ENCODE measurements around the gene PLCL1.

Gene PLCL1

DNA sequence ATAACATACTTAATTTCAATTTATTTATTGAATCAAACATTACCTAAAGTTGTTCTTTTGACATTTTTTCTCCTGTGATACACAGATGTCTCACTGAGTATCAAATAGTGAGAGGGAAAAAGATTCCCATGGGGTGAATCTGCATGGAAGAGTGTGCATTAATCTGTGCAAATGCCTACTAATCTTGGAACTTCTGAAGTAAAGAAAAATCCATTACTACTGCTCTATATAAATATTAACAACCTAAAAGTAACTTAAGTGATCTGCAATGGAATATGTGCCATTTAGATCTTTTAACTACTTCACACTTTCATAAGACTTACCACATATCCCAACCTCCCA lies 125.5 kb downstream of the PLCL1 start:
- no peaks in the 10 kb centered on the region for H3K4me1 ChIP-seq
- H3K4me3 ChIP-seq: no peak overlapping the region
- no peaks in the 10 kb centered on the region for H4K20me1 ChIP-seq
- H3K36me3 ChIP-seq: no peaks in the 10 kb centered on the region
- no peaks in the 10 kb centered on the region for H3K27me3 ChIP-seq
- TF ChIP-seq Cebpa-rat (IDR thresholded peaks at IDR 0.05): no peak
- H3K27ac ChIP-seq: no peak overlapping the region
- no peak overlapping the region for H3K9ac ChIP-seq
- no peak overlapping the region for H3K4me2 ChIP-seq
- no peaks in the 10 kb centered on the region for H3K9me3 ChIP-seq (replicated peaks in 1 of 11)

GRCh38 chr2:197930570-197931278 lies 126.3 kb downstream of the PLCL1 start:
- H3K9me3 ChIP-seq (replicated peaks in 1 of 11): no peaks in the 10 kb centered on the region
- TF ChIP-seq Cebpa-rat (IDR thresholded peaks at IDR 0.05): no peak
- no peak overlapping the region for H3K4me2 ChIP-seq
- no peak overlapping the region for H3K4me3 ChIP-seq
- H3K27ac ChIP-seq: no peak overlapping the region
- no peaks in the 10 kb centered on the region for H3K27me3 ChIP-seq
- H3K36me3 ChIP-seq: no peaks in the 10 kb centered on the region
- no peaks in the 10 kb centered on the region for H4K20me1 ChIP-seq
- H3K4me1 ChIP-seq: no peaks in the 10 kb centered on the region
- H3K9ac ChIP-seq: no peak overlapping the region

GRCh38 chr2:197931661-197932312 lies 127.4 kb downstream of the PLCL1 start:
- Histone ChIP-seq H3K4me1 (no peaks in the 10 kb centered on the region), H4K20me1 (no peaks in the 10 kb centered on the region), H3K9me3 (replicated peaks in 1 of 11) (no peaks in the 10 kb centered on the region), H3K36me3 (no peaks in the 10 kb centered on the region), H3K4me3 (no peak overlapping the region), H3K27ac (no peak overlapping the region), H3K4me2 (no peak overlapping the region), H3K9ac (no peak overlapping the region), H3K27me3 (no peaks in the 10 kb centered on the region)
- TF ChIP-seq Cebpa-rat (IDR thresholded peaks at IDR 0.05): no peak

- Histone ChIP-seq H3K9me3 (replicated peaks in 1 of 11) (no peaks in the 10 kb centered on the region), H3K4me1 (no peaks in the 10 kb centered on the region), H4K20me1 (no peaks in the 10 kb centered on the region), H3K27ac (no peak overlapping the region), H3K4me2 (no peak overlapping the region), H3K27me3 (no peaks in the 10 kb centered on the region), H3K4me3 (no peak overlapping the region), H3K9ac (no peak overlapping the region), H3K36me3 (no peaks in the 10 kb centered on the region)
- TF ChIP-seq Cebpa-rat (IDR thresholded peaks at IDR 0.05): no peak
Measured at GRCh38 chr2:197932374-197932773, 128.0 kb downstream of the PLCL1 start.

DNA sequence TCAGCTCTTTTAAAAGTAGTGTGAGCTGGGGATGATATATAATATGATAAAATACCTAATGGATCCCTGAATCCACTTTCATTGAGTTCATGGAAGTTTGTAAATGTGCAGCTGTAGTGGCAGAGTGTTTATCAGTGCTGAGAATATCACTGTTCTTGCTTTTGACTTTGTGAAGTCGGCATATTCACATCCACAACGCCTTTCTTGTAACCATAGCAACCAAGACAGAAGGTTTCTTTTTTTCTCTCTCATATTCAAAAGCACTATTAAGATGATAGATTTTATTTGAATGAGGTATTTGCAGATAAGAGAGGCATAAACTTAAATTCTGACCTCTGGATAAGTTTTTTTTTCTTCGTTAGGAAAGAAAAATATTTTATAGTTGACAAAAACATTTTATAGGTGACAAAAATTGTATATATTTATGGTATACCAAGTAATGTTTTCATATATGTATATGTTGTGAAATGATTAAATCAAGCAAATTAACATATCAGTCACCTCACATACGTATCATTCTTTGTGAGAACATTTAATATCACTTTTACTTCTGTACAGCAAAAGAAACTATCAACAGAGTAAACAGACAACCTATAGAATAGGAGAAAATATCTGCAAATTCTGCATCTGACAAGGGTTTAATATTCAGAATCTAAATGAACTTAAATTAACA lies 130.0 kb downstream of the PLCL1 start:
- no peaks in the 10 kb centered on the region for H3K36me3 ChIP-seq
- H3K4me3 ChIP-seq: no peak overlapping the region
- H3K9me3 ChIP-seq (replicated peaks in 1 of 11): no peaks in the 10 kb centered on the region
- H3K9ac ChIP-seq: no peak overlapping the region
- no peaks in the 10 kb centered on the region for H4K20me1 ChIP-seq
- H3K27ac ChIP-seq: no peak overlapping the region
- TF ChIP-seq Cebpa-rat (IDR thresholded peaks at IDR 0.05): no peak
- H3K27me3 ChIP-seq: no peaks in the 10 kb centered on the region
- H3K4me2 ChIP-seq: no peak overlapping the region
- no peaks in the 10 kb centered on the region for H3K4me1 ChIP-seq

- Histone ChIP-seq H3K4me1 (no peaks in the 10 kb centered on the region), H3K4me2 (no peak overlapping the region), H3K4me3 (no peak overlapping the region), H3K27ac (no peak overlapping the region), H4K20me1 (no peaks in the 10 kb centered on the region), H3K9ac (no peak overlapping the region), H3K36me3 (no peaks in the 10 kb centered on the region), H3K9me3 (replicated peaks in 1 of 11) (no peaks in the 10 kb centered on the region), H3K27me3 (no peaks in the 10 kb centered on the region)
- TF ChIP-seq Cebpa-rat (IDR thresholded peaks at IDR 0.05): no peak
Measured at GRCh38 chr2:197934934-197935289, 130.5 kb downstream of the PLCL1 start.

DNA sequence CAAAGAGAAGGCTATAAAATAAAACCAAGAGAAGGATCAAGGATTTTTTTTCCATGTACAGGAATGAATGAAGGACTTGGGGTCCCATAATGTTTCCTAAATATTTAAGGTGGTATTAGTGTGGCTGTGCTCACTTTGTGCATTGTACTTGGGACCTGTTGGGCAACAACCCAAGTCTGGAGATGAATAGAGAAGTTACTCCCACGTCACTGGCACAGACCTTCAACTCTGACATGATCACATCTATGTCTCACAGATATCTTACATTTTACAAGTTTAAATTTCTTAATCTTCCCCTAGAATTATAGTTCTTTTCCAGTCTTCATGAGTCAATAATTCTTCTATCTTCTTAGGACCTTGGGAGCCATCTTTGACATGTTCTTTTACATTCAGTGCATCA lies 133.4 kb downstream of the PLCL1 start:
- Histone ChIP-seq H3K9me3 (replicated peaks in 1 of 11) (no peaks in the 10 kb centered on the region), H3K36me3 (no peaks in the 10 kb centered on the region), H3K4me2 (no peak overlapping the region), H4K20me1 (no peaks in the 10 kb centered on the region), H3K4me1 (no peaks in the 10 kb centered on the region), H3K27ac (no peak overlapping the region), H3K9ac (no peak overlapping the region), H3K27me3 (no peaks in the 10 kb centered on the region), H3K4me3 (no peak overlapping the region)
- no peak for TF ChIP-seq Cebpa-rat (IDR thresholded peaks at IDR 0.05)

DNA sequence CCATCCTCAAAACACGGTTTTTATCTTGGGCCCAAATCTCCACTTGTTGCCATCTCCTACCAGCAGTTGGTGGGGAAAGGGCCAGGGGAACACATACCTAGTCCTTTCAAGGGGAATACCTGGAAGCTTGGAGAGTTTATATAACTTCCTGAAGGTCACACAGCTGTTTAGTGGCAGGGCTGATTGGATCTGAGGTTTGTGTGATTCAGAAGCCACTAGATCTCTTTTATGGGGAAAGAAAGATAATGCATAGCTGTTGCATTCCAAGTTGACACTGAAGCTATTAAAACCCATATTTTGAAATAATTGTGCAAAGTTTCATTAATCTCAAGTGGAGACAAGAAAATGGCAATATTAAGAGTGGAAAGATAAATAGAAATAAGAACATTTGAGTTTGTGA lies 134.2 kb downstream of the PLCL1 start:
- Histone ChIP-seq H3K27me3 (no peaks in the 10 kb centered on the region), H3K27ac (no peak overlapping the region), H3K4me2 (no peak overlapping the region), H4K20me1 (no peaks in the 10 kb centered on the region), H3K9me3 (replicated peaks in 1 of 11) (no peaks in the 10 kb centered on the region), H3K4me3 (no peak overlapping the region), H3K4me1 (no peaks in the 10 kb centered on the region), H3K36me3 (no peaks in the 10 kb centered on the region), H3K9ac (no peak overlapping the region)
- TF ChIP-seq Cebpa-rat (IDR thresholded peaks at IDR 0.05): no peak

GRCh38 chr2:197939787-197940186 lies 135.4 kb downstream of the PLCL1 start:
- Histone ChIP-seq H3K27me3 (no peaks in the 10 kb centered on the region), H3K4me2 (no peak overlapping the region), H3K9ac (no peak overlapping the region), H4K20me1 (no peaks in the 10 kb centered on the region), H3K4me1 (no peaks in the 10 kb centered on the region; a peak in 1 of 20 replicates), H3K4me3 (no peak overlapping the region), H3K9me3 (replicated peaks in 1 of 11) (no peaks in the 10 kb centered on the region), H3K27ac (no peak overlapping the region), H3K36me3 (no peaks in the 10 kb centered on the region)
- no peak for TF ChIP-seq Cebpa-rat (IDR thresholded peaks at IDR 0.05)

DNA sequence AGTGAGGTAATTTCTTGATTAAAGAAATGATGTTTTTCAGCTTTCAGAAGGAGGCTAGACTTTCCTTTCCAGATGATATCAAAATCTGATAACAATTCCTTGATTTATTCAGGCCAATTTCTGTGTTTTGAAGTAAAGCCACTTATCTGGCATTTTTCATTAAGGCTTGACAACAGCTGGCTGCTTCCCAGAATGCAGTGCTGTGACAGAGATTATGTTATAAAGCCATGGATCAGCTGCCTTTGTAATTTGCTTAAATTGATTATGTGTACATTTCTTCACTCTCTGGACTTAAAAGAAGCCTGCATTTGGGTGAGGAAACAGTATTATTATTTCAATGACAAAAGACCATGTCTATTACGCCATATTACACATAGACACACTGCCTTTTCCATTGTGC lies 136.0 kb downstream of the PLCL1 start:
- H4K20me1 ChIP-seq: no peaks in the 10 kb centered on the region
- no peak overlapping the region for H3K4me3 ChIP-seq
- TF ChIP-seq Cebpa-rat (IDR thresholded peaks at IDR 0.05): no peak
- H3K27ac ChIP-seq: no peak overlapping the region
- no peaks in the 10 kb centered on the region; a peak in 1 of 20 replicates for H3K4me1 ChIP-seq
- H3K27me3 ChIP-seq: peaks cover 0 to 4% (median 0%) of the 10 kb centered on the region in 11 experiments; a peak in 2 of 22 replicates
- no peaks in the 10 kb centered on the region for H3K36me3 ChIP-seq
- H3K9ac ChIP-seq: no peak overlapping the region
- no peak overlapping the region for H3K4me2 ChIP-seq
- H3K9me3 ChIP-seq (replicated peaks in 1 of 11): no peaks in the 10 kb centered on the region
